GM18519 (cell line): ENCODE measurements around the gene RYR1.
"Not testable (repeated sequence)": the region's sequence is repeated elsewhere in the genome, so short reads cannot be mapped to it uniquely, and the experiment has no call there.

Experiments used
- ATAC-seq: cut with Tn5 transposase; IDR thresholded peaks from one replicate; pipeline ENCODE4 v1.9.1; 2021; ENCODE audit warnings: mild to moderate bottlenecking, moderate library complexity; ENCODE audit not compliant: unreplicated experiment, low FRiP score

The RYR1 gene

DNA sequence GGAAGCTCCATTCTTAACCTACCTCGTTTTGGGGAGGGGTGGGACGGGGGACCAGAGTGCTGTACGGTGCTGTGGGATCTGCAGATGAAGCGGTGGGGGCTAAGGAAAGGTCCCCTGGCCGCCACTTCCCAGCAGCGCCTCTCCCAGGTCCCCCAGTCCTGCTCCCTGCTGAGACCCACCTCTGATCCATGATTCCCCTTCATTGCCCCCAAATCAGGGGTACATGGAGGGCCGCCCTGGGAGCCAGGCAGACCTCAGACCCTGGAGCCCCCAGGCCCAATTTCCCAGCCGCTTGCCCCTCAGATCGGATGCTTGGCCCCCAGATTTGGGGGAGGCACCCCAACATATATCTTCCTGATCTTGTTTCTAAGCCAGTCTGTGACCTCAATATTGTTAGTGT is 34.4 kb upstream of the RYR1 start:
- no peak for ATAC-seq

DNA sequence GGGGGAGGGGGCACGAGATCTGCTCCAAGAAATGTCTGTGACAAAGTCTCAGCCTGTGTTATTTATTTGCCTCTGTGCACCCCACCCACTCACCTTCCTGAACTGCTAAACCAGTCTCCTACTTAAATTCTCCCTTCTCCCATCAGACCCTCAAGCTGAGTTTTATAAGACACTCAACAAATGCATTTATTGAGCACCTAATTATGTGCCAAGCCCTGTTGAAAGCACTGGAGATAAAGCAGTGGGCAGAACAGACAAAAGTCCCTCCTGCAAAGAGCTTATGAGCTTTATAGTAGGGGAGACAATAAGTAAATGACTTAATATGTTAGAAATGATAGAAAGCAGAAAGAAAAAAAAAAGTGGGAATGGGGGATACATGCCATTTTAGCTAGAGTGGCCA is 34.0 kb upstream of the RYR1 start:
- ATAC-seq, result no peak

DNA sequence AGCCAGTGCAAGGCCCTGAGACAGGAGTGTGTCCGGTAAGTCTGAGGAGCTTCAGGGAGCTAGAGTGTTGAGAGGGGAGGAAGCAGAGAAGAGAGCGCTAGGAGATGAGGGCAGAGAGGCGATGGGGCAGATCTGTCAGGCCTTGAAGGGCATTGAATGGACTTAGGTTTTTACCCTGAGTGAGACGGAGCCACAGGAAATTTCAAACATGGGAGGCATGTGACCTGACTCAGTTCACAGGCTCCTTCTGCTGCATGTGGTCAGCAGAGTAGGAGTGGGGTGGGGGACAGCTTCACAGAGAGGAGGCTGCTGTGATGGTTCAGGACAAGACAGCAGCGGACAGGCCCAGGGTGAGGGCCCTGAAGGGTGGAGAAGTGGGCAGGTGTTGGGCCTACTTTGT is 33.1 kb upstream of the RYR1 start:
- no peak for ATAC-seq

DNA sequence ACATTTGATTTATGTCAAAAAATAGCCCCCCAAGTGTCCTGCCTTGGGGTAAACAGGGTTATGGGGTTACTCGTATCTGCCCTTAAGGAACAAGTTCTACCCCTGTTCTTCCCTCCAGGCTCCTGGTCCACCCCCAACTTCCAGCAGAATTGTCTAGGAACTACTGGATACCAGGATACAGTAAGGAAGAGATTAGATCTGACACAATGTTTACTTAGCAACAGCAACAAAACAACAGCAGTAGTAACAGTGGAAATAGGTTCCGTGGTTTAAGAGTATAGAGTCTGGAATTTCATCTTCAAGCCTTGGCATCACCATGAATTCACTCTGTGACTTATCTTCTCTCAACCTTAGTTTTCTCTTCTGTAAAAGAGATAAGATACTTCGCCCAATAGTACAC is 32.3 kb upstream of the RYR1 start:
- no peak for ATAC-seq

DNA sequence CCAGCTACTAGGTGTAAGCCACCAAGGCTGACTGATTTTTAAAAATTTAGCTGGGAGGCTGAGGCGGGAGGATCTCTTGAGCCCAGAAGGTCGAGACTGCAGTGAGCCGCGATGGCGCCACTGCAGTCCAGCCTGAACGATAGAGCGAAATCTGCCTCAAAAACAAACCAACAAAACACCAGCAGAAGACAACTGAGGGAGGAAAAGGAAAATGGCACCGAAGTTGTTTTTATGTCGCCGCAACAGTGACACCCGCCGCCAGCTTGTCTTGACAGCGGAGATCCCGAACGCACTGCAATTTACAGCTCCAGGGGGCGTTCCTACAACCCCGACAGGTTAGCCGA is 30.9 kb upstream of the RYR1 start:
- no peak for ATAC-seq

DNA sequence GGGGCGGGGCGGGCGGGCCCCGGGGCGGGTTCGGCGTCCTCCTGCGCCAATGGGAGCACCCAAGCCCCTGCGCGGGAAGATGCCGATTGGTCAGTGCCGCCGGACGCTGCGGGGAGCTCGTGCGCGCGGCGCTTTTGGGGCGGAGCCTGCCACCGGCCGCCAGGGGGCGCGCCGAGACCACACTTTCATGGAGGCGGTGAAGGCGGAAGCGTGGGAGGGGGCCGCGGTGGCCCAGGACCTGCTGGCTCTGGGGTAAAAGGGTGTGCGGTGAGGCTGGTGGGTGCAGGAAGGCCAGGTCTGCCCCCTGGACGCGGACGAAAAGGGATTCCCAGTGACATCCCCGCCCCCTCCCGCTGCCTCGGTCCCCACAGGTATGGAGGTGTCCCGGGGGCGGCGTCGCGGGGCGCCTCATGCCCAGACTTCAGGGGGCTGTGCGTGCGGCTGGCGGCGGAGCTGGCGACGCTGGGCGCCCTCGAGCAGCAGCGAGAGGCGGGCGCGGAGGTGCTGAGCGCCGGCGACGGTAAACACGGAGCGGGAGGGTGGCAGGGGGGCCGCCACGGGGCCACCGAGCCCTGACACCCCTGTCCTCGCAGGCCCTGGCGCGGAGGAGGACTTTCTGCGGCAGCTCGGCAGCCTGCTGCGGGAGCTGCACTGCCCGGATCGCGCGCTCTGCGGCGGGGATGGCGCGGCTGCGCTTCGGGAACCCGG is 30.4 kb upstream of the RYR1 start, which contains the start of gene FAM98C:
TSS of gene FAM98C (plus strand) at position 127 of the 708 bp plus-strand sequence. CDS start at position 188, 61 bp downstream.
- ATAC-seq, result peak; percentile 83

DNA sequence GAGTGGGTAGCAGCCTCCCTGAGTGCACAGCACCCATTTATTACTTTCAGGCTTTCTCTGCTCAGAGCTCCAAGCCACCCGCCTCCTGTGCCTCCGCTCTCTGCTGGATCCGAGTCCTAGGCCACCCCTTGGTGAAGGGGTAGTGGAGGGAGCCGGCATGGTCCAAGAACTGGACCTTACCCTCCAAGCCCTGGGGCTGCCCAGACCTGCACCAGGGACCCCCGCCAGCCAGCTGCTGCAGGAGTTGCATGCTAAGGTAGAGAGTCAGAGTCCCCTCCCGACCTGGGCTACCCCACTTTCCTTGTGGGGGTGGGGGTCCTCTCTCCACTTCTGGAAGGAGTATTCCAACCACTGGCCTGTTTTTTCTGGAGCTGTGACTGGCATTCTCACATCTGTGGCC is 28.6 kb upstream of the RYR1 start:
- ATAC-seq, result no peak

DNA sequence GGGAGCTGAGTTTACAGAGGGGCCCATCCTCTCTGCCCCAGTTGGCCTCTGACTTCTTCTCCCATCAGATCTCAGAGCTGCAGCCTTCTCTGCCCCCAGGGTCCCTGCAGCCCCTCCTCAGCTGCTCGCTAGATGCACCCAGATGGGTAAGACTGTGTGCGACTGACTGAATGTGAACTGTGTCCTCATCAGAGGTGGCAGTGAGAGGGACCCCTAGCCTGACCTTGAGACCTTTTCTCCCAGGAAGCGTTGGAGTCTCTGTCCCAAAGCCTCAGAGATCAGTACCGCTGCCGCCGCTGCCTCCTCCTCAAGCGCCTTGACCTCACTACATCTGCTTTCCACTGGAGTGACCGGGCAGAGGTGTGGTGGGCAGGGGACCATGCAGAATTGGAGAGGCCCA is 28.2 kb upstream of the RYR1 start:
- no peak for ATAC-seq

DNA sequence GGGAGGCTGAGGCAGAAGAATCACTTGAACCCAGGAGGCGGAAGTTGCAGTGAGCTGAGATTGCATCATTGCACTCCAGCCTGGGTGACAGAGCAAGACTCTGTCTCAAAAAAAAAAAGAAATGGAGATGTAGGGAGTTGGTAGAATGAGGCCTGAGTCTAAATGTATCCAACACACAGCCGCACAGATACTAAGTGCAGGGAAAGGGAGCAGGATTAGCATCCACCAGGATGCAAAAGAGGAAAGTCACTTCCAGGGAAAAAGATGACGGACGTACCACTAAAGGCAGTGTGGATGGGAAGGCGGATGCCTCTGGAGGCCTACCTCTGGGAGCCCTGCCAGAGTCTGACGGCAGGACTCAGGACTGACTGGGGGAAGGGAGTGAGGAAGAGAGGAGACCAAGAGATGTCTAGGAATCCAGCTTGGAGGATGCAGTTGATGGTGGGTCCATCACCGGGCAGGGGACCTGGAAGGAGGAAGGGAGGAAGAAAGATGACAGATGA is 23.8 kb upstream of the RYR1 start:
- ATAC-seq, result no peak

DNA sequence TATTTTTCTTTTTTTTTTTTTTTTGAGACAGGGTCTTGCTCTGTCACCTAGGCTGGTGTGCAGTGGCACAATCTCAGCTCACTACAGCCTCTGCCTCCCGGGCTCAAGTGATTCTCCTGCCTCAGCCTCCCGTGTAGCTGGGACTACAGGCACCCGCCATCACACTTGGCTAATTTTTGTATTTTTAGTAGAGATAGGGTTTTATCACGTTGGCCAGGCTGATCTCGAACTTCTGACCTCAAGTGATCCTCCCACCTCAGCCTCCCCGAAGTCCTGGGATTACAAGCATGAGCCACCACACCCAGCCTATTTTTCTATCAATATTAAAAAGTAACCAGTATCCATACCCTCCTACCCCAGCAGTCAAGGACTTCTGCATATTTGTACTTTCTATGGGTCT is 23.1 kb upstream of the RYR1 start:
- not testable (repeated sequence) for ATAC-seq

DNA sequence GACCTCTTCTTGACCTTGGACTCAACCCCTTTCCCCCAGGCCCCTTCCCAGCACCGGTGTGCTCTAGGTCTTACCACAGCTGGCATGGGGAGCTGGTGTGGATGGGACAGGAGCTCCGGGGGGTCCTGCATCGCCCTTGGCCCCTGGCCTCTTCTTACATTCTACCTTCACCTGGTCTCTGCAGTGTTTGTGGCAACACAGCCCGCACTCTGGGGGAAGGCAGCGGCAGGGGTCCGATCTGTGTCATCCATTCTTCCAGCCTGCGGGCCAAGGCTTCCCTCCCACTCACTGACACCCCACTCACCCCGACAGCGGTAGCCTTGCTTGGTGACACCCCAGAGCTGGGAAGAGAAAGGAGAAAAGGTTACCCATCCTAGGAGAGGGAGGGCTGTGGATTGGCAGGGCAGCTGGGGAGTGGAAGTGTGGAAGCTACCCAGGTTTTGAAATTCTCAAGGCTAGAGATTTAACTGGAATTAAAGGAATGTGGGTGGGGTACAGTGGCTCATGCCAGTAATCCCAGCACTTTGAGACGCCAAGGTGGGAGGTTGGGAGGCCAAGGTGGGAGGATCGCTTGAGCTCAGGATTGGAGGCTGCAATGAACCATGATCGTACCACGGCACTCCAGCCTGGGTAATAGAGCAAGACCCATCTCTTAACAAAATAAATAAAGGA is 22.3 kb upstream of the RYR1 start:
- no peak for ATAC-seq

DNA sequence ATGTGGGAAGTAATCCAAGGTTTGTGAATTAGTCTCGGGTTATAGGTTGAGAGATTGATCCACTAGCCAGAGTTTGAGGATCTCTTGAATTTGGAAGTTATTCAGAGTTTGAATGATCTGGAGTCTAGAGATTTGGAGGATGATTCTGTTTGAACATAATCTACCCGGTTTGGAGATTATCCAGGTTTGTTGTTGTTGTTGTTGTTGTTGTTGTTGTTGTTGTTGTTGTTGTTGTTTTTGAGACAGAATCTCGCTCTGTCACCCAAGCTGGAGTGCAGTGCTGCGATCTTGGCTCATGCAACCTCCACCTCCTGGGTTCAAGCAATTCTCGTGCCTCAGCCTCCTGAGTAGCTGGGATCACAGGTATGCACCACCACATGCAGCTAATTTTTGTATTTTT is 21.6 kb upstream of the RYR1 start:
- ATAC-seq, result not testable (repeated sequence)

DNA sequence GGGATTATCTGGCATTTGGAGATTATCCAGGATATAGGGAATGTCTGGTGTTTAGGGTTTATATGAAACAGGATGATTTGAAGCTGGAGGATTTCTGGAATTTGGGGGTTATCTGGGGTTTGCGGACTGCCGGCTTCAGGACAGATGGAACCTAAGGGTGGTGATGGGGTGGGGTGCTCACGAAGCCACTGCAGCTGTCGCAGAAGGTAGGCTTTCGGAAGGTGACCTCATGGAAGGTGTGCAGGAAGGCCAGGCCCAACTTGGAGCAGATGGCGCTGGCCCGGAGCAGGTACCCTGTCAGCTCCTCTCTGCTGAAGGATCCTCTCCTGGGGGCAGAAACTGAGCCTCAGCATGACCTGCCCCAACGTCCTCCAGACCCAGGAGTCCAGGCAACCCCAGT is 21.0 kb upstream of the RYR1 start:
- ATAC-seq, result no peak

DNA sequence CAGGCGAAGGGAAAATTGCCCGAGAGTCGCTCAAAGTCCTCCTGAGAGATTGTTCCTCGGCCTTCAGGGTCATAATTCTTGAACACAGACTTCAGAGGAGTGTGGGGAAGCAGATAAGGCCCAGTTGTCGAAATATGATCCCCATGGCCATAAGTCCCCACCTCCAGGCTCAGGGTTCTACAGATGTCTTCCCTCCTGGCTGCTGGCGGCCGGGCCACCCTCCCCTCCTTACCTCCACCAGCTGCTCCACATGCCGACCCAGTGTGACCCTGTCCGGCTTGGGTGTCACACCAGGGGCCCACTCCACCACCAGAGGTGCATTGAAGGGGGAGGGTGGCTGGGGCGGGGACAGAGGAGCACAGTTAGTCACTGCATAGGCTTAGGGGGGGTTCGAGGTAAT is 20.5 kb upstream of the RYR1 start:
- no peak for ATAC-seq

DNA sequence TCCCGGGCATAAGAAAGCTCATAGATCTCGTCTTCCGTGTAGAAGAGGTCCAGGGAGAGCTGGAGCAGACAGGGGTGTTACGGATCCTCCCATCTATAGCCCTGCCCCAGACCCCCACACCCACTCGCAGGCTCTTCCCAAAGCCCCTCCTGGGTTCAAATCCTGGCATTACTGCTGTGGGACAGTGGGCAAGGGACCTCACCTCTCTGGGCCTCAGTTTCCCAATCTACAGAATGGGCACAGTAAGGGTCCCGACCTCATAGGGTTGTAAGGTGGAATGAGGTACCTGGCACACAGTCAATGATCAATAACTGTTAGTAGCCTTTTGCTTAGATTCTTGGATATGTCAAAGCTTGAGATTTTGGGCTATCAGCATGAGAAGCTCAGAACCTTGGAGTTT is 20.1 kb upstream of the RYR1 start:
- ATAC-seq, result no peak

DNA sequence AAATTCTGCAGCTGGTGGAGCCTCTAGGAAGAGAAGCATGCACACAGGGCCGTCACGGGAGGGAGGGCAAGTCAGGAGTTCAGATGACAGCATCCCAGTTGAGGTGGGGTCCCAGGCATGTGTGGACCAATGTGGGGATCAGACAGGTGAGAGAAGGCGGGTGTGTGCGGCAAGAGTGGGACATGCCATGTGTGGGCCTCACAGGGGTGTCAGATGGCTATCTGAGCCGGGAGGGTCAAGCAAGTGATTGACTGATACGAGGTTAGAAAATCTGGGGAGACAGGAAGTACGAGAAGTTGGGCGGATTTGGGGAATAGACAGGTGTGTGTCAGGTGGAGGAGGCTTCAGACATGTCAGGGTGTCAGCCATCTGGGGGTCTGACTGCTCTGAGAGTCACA is 16.3 kb upstream of the RYR1 start:
- no peak for ATAC-seq

DNA sequence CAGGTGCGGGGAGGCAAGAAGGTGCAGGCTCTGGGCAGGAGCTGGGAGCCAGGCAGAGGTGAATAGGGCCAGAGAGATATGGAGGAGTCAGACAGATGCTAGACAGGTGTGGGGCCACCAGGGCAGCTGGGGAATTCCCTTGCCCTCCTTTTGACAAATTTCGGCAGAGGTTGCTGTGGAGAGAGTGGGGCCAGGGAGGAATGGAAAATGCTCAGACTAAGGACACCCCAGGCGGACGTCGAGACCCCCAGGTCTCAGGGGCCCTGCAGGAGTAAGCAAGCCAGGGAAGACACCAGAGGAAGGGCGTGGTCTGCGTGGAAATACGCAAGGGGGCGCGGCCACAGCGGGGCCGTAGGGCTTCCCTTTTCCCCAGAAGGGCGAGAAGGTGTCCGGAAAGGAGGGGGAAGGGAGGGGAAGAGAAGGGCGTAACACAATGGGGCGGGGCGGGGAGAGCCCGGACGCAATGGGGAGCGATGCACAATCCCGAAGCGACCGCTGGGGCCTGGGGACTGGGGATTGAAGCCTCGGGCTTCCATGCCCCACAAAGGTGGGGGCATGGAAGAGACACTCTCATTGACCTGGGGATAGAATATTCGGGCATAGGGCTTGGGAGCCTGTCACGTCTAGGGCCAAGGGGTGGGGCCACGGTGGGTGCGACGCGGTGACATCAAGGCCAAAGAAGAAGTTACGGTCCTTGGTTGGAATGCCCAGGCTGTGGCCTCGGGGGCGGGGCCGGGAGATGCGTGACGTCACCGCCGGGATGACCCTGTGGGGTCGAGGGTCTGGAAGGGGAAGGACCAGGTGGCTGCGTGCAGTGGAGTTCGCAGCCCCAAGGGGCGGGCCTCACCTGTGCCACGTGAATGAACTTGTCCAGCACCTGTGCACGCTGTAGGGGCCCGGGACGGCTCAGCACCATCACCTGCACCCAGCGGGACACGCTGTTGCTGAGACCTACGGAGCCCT is 15.7 kb upstream of the RYR1 start:
- ATAC-seq, result no peak

DNA sequence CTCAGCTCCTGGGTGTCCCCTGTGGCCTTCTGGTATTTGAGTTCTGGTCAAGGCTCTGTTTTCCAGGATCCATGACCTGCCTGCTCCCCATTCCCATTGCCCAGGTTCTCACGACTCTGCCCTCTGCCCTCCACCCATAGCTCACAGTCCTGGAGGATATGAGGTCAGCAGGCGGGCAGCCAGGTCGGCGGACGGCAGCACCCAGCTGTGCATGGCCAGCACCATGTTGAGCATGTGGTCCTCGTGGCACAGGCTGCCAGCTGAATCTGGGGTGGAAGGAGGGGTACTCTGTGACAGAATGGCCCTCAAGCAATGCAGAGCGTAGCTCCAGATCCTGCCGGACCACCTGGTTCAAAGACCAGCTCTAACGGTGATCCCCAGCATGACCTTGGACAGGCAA is 12.6 kb upstream of the RYR1 start:
- no peak for ATAC-seq

DNA sequence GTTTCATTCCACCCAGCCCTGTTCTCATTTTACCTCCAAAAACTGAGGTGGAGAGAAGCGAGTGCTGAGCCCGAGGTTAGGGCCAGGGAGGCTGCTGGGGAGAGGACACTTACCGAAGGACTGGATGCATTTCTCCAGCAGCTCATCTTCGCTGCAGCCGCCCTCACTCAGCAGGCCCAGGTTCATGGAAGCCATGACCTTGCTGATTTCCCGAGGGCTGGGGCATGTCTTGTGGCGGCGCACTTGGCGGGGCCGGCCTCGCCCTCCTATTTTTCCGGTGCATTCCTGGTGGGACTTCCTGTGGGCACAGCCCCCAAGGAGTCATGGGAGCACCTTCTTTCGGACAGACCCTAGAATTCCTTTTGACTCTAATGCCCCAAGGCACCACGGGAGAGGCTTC is 11.6 kb upstream of the RYR1 start:
- no peak for ATAC-seq

DNA sequence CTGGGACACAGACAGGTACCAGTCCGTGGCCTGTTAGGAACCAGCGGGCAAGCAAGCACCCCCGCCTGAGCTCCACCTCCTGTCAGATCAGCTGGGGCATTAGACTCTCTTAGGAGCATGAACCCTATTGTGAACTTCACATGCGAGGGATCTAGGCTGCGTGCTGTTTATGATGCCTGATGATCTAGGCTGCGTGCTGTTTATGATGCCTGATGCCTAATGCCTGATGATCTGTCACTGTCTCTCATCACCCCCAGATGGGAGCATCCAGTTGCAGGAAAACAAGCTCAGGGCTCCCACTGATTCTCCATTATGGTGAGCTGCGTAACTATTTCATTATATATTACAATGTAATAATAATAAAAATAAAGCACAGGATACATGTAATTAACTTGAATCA is 11.1 kb upstream of the RYR1 start:
- ATAC-seq, result no peak

DNA sequence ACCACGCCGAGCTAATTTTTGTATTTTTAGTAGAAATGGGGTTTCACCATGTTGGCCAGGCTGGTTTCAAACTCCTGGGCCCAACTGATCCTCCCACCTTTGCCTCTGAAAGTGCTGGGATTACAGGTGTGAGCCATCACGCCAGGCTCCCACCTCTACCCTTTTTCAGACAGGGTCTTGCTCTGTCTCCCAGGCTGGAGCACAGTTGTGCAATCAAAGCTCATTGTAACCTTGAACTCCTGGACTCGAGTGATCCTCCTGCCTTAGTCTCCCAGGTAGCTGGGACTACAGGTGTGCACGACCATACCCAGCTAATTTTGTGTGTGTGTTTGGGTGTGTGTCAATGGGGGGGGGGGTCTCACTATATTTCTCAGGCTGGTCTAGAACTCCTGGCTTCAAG is 9.2 kb upstream of the RYR1 start:
- no peak for ATAC-seq
